A549 (cell line): ENCODE measurements around the gene TRPC5OS.

Experiments used
- BCL3 ChIP-seq: fragments of >200 bp; sonication (Bioruptor Twin); formaldehyde crosslinking; IDR thresholded peaks from 3 replicates; pipeline ENCODE4 v1.6.1; 2016
- BHLHE40 ChIP-seq: IDR thresholded peaks from 2 replicates; pipeline ENCODE4 v1.6.1; 2012; ENCODE audit warnings: low read depth, low read length, inconsistent platforms
- CEBPB ChIP-seq, 2 experiments: fragments of >200 bp in 1 of 2; sonication (Bioruptor Twin) in 1 of 2; formaldehyde crosslinking in 1 of 2; IDR thresholded peaks; 2 replicates each; pipeline ENCODE4 v1.6.1; 2012 to 2016
- CTCF ChIP-seq: fragments of >200 bp; sonication (Bioruptor Twin); formaldehyde crosslinking; IDR thresholded peaks from 3 replicates; pipeline ENCODE4 v1.5.1; 2016
- ELK1 ChIP-seq: fragments of 150-350 bp; IDR thresholded peaks from 2 replicates; pipeline ENCODE4 v1.6.1; 2014; ENCODE audit warnings: low read depth, mild to moderate bottlenecking, low read length
- EP300 ChIP-seq, 2 experiments: fragments of >200 bp; sonication (Bioruptor Twin); formaldehyde crosslinking; IDR thresholded peaks; 2 replicates in 1 of 2; 3 replicates in 1 of 2; pipeline ENCODE4 v1.6.1; 2016 to 2017
- JUNB ChIP-seq: fragments of >200 bp; sonication (Bioruptor Twin); formaldehyde crosslinking; IDR thresholded peaks from 2 replicates; pipeline ENCODE4 v1.6.1; 2016
- KDM1A ChIP-seq: fragments of 200-600 bp; sonication (generic); IDR thresholded peaks from 2 replicates; pipeline ENCODE4 v1.6.1; 2016; ENCODE audit warnings: low read depth, mild to moderate bottlenecking
- MAFK ChIP-seq: fragments of 450-650 bp; IDR thresholded peaks from 2 replicates; pipeline ENCODE4 v1.6.1; 2014; ENCODE audit not compliant: partially characterized antibody
- MAX ChIP-seq: IDR thresholded peaks from 2 replicates; pipeline ENCODE4 v1.6.1; 2012
- MYC ChIP-seq: IDR thresholded peaks from 2 replicates; pipeline ENCODE4 v1.6.1; 2012; ENCODE audit warnings: mild to moderate bottlenecking, inconsistent platforms, low read length, improper control_type of control experiment, borderline replicate concordance
- POLR2A ChIP-seq: IDR thresholded peaks from 2 replicates; pipeline ENCODE4 v1.6.1; 2012; ENCODE audit warnings: mild to moderate bottlenecking, low read length
- REST ChIP-seq: fragments of 200-600 bp; sonication (generic); IDR thresholded peaks from 2 replicates; pipeline ENCODE4 v1.6.1; 2016; ENCODE audit warnings: antibody characterized with exemption, mild to moderate bottlenecking, moderate library complexity

GRCh38 chrX:111857534-111858060, 18.4 kb upstream of the TRPC5OS start:
- TF ChIP-seq CTCF = no peak
- TF ChIP-seq BHLHE40 = no peak
- no peak for TF ChIP-seq EP300 (IDR thresholded peaks at IDR 0.05)
- no peak for TF ChIP-seq MYC
- no peak for TF ChIP-seq MAX
- no peak for TF ChIP-seq CEBPB (IDR thresholded peaks at IDR 0.05)
- no peak for TF ChIP-seq KDM1A
- TF ChIP-seq BCL3 = no peak
- no peak for TF ChIP-seq MAFK
- no peak for TF ChIP-seq ELK1
- TF ChIP-seq POLR2A = no peak
- TF ChIP-seq JUNB = no peak
- TF ChIP-seq REST = no peak
